ENCODE data around the gene LOXL3. TPM values are rescaled to one million over a fixed set of nuclear protein-coding genes. Genes with fewer than 3 reads are reported as not detected.

Gene LOXL3
- total RNA-seq, 2 donors from 2014 or later: 1.3 to 10.7 TPM

DNA sequence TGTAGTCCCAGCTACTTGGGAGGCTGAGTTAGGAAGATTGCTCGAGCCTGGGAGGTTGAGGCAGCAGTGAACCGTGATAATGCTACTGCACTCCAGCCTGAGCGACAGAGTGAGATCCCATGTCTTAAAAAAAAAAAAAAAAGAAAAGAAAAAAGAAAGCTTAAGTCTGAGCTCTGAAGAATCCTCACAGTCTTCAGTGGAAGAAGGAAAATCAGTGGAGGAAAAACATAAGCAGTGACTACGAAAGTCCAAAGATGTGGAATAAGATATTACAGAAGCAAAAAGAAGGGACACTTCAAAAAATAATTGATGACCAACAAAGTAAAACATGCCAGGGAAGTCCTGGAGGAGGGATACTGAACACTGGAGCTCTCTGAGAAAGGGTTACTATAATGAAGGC is 43.5 kb downstream of the LOXL3 start:
- H3K9me3 ChIP-seq: no peaks in the 10 kb centered on the region
- no peak overlapping the region for H3K27ac ChIP-seq
- H3K27me3 ChIP-seq (replicated peaks; ENCODE audit: insufficient read depth): peaks cover 29% of the 10 kb centered on the region
- TF ChIP-seq POLR2AphosphoS5 (IDR thresholded peaks at IDR 0.05) (no peak), POLR2A (IDR thresholded peaks at IDR 0.05) (no peak)
- TF ChIP-seq, protein P1, sequence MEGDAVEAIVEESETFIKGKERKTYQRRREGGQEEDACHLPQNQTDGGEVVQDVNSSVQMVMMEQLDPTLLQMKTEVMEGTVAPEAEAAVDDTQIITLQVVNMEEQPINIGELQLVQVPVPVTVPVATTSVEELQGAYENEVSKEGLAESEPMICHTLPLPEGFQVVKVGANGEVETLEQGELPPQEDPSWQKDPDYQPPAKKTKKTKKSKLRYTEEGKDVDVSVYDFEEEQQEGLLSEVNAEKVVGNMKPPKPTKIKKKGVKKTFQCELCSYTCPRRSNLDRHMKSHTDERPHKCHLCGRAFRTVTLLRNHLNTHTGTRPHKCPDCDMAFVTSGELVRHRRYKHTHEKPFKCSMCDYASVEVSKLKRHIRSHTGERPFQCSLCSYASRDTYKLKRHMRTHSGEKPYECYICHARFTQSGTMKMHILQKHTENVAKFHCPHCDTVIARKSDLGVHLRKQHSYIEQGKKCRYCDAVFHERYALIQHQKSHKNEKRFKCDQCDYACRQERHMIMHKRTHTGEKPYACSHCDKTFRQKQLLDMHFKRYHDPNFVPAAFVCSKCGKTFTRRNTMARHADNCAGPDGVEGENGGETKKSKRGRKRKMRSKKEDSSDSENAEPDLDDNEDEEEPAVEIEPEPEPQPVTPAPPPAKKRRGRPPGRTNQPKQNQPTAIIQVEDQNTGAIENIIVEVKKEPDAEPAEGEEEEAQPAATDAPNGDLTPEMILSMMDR (IDR thresholded peaks at IDR 0.05): no peak
- intact Hi-C loops (cut with DNase I): no loop called here
- H3K4me1 ChIP-seq (replicated peaks): peaks cover 18% of the 10 kb centered on the region
- H3K36me3 ChIP-seq: peaks cover 0 to 5% of the 10 kb centered on the region in 2 donors
- DNase-seq (ENCODE audit: low spot score): no peak
- 74% methylated on average over 4 of the region's 4 CpGs for WGBS
- H3K4me3 ChIP-seq: no peak overlapping the region

DNA sequence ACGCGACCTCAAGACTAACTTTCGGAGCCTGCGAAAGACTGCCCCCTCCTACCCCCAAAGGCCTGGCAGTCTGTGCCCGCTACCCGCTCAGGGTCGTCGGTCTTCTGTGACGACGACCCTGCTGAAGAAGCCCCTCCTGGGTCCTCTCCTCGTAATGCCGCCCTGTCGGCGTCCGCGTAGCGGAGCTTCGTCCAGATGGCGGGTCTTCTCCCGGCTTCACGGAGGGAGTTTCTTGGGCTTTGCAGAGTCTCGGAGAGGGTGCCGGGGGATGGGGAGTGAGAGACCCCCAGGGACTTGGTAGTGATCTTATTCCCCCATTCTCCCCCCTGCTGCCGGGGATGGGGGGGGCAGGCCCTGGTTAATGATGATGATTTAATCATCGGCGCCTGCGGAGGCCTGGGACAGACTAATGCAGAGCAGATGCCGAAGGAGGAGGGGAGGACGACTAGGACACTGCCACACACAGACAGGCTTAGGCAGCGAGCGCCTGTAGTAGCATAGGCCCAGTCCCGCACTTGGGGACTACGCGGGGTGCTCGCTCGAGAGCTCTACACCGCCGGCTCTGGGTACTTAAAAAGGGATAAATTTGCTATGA is 45.7 kb downstream of the LOXL3 start:
- peaks cover 0 to 12% of the 10 kb centered on the region in 2 donors for H3K36me3 ChIP-seq
- intact Hi-C loops (cut with DNase I): no loop called here
- TF ChIP-seq POLR2AphosphoS5 (IDR thresholded peaks at IDR 0.05) (no peak), POLR2A (IDR thresholded peaks at IDR 0.05) (no peak)
- TF ChIP-seq, protein P1 (IDR thresholded peaks at IDR 0.05): no peak
- H3K27ac ChIP-seq: peak overlapping the region; percentile 99
- DNase-seq (ENCODE audit: low spot score): no peak
- H3K27me3 ChIP-seq (replicated peaks; ENCODE audit: insufficient read depth): peaks cover 11% of the 10 kb centered on the region
- peaks cover 12% of the 10 kb centered on the region for H3K4me1 ChIP-seq (replicated peaks)
- WGBS: 11% methylated on average over 38 of the region's 38 CpGs
- H3K9me3 ChIP-seq: no peaks in the 10 kb centered on the region
- peak overlapping the region; percentile 82 for H3K4me3 ChIP-seq

DNA sequence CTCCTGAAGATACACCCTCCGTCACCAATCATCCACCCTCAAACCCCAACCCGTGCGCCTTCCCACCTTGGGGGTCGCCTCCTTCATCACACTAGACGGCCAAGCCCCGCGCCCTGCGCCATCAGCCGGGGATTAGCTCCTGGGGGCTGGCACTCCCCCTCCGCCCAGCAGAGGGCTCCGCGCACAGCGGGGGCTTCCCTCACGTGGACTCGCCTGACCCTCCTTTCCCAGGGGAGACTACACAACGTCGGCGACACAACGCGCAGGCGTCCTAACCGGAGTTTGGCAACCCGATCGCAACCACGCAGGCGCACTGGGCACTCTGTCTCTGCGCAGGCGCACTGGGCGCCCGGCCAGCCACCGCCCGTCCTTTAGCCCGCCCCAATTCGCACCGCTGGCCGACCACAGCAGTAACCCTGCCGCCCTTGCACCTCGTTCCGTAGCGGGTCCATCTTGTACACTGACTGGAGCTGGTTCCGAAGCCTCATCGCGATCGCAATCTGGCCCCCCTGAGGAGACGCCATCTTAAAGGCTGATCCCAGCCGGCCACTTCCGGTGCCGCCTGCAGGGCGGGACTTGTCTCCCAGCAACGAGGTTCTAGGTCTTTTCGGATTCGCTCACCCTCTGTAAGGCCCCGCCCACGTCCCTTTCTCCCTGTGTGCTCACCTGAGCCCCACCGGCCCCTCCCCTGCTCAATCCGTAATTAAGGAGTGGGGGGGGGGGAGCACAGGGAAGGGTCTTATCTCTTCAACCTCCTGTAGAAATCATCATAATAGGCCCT is 46.4 kb downstream of the LOXL3 start, which contains the start of gene PCGF1:
PCGF1 (minus strand) TSS at position 551 of the 781 bp plus-strand sequence; CDS start at position 524, 27 bp downstream.
- Histone ChIP-seq H3K9me3 (no peaks in the 10 kb centered on the region), H3K27ac (peak within 1 kb of the TSS; percentile 99), H3K4me3 (peak within 1 kb of the TSS; percentile 82), H3K27me3 (replicated peaks; ENCODE audit: insufficient read depth) (peaks cover 7% of the 10 kb centered on the region), H3K36me3 (peaks cover 0 to 12% of the 10 kb centered on the region in 2 donors), H3K4me1 (replicated peaks) (peaks cover 12% of the 10 kb centered on the region)
- TF ChIP-seq POLR2A (IDR thresholded peaks at IDR 0.05): peak; percentile 39
- TF ChIP-seq, protein P1 (IDR thresholded peaks at IDR 0.05): peak in 2 of 4 experiments; percentile 7 to 24
- peak; percentile 92 for TF ChIP-seq POLR2AphosphoS5 (IDR thresholded peaks at IDR 0.05)
- under 1% methylated on average over 51 of the region's 56 CpGs for WGBS
- intact Hi-C loops (cut with DNase I): no loop called here
- DNase-seq (ENCODE audit: low spot score): peak; percentile 99

DNA sequence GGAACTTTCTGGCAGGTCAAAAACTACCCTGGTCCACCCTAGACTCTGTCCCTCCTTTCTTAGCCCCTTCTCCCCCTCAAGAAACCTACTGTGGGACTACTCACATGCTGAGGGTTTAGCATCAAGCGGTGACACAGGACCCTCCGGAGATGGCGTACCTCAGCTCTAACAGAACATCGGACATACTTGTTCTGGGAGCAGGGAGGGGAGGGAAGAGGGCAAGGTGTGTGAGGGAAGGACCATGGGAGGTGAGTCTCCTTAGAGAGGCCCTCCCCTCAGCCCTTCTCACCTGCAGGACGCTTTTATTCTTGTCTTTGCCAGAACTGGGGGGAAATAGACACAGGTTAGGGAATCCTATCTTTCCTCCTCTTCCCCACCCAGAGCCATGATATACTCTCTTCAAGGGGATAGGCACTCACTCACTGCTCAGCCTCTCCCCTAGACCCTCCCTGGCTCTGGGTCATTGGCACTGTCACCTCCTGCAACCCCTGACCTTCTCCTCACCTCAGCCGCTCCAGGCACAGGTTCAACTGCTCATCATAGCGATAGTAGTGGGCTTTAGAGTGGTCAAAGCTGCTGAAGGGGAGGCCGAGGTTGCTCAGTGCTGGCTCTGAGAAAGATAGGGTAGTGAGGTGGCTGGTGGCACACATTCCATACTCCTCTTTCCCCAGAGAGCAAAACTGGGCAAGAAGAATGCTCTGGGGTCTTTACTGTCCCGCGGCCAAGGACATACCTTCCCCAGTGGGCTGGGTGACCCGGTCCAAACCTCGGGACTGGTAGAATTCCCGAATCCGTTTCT is 48.1 kb downstream of the LOXL3 start:
- intact Hi-C loops (cut with DNase I): no loop called here
- no peak for TF ChIP-seq POLR2AphosphoS5 (IDR thresholded peaks at IDR 0.05)
- TF ChIP-seq POLR2A (IDR thresholded peaks at IDR 0.05): no peak
- TF ChIP-seq, protein P1 (IDR thresholded peaks at IDR 0.05): no peak
- peaks cover 0 to 12% of the 10 kb centered on the region in 2 donors for H3K36me3 ChIP-seq
- DNase-seq (ENCODE audit: low spot score): no peak
- H3K27me3 ChIP-seq (replicated peaks; ENCODE audit: insufficient read depth): peaks cover 4% of the 10 kb centered on the region
- H3K4me3 ChIP-seq: no peak overlapping the region
- no peaks in the 10 kb centered on the region for H3K9me3 ChIP-seq
- 98% methylated on average over 14 of the region's 14 CpGs for WGBS
- no peak overlapping the region for H3K27ac ChIP-seq
- peaks cover 12% of the 10 kb centered on the region for H3K4me1 ChIP-seq (replicated peaks)

All from prostate gland (tissue), 2 donors.